Measurements from ENCODE around the gene SHISA4.
A peak's percentile ranks its signal among the peaks of the same experiment; 100 is the strongest.
"Not testable (repeated sequence)": the region's sequence is repeated elsewhere in the genome, so short reads cannot be mapped to it uniquely, and the experiment has no call there.

The SHISA4 gene

GRCh38 chr1:201899683-201900429 is 11.2 kb downstream of the SHISA4 start:
- no peak for DNase-seq

DNA sequence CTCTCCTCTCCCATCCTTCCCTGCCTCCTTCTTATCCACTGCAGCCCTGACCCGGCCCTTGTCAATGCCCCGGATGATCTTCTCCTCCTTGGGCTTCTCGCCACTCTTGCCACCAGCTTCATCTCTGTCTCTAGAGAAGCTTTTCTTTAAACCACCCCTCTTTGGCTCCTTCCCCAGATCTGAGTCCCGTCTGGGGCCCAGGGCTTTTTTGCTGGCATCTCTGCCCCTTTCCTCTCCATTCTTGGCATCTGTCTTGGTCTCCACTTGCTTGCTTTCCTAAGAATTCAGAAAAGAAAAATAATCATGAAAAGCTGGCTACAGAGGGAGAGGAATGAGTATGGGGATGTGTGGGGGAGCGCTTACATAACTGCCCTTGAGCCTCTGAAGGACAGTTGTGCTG is 11.8 kb downstream of the SHISA4 start:
- DNase-seq = no peak

- not testable (repeated sequence) for DNase-seq
Observed at GRCh38 chr1:201901036-201901435, 12.3 kb downstream of the SHISA4 start.

GRCh38 chr1:201902198-201902597 is 13.5 kb downstream of the SHISA4 start:
- DNase-seq = no peak

GRCh38 chr1:201903135-201903534 is 14.4 kb downstream of the SHISA4 start:
- DNase-seq = no peak

GRCh38 chr1:201904579-201904978 is 15.9 kb downstream of the SHISA4 start:
- DNase-seq = no peak

- no peak for DNase-seq
Observed at GRCh38 chr1:201905234-201905890, 16.7 kb downstream of the SHISA4 start.

DNA sequence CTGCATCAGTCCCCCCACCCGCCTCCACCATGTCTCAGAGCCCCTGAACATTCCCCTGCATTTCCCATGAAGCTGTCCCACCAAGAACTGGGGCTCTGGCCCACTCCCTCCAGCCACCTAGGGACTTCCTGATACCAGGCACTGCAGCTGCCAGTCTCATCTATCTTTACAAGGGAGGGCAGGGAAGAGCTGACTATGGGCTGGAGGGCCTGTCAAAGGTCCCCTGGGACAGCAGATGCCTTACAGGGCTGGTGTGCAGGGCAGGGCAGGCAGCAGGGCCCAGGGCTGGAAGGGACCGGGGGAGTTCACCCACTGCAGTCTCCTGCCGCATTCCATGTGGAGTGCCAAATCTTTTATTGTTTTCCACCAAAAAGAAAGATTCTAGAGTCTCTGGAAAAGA is 17.6 kb downstream of the SHISA4 start:
- no peak for DNase-seq

- no peak for DNase-seq
Observed at GRCh38 chr1:201907621-201908020, 18.9 kb downstream of the SHISA4 start.

- DNase-seq = peak; percentile 11 to 46
Observed at GRCh38 chr1:201911826-201912571, 23.3 kb downstream of the SHISA4 start.

DNA sequence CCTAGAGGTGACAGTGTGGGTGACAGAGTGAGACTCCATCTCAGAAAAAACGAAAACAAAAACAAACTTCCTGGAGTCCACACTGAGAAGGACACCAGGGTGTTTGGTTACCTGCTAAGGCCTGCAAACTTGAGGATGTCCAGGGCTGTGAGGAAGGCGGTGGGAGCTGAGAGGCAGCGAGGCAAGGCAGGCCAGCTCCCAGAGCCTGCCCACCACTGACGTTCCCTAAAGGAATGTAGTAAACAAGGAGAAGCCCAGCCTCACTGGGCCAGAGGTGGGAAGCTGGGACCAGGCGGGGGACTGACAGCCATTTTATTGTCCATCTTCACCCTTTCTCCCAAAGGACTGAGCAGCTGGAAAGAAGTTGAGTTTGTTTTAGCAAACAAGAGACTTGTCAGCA is 24.1 kb downstream of the SHISA4 start:
- DNase-seq = no peak

- DNase-seq = no peak
Observed at GRCh38 chr1:201914456-201915235, 25.9 kb downstream of the SHISA4 start.

- DNase-seq = peak in 1 of 2 experiments; percentile 7
Observed at GRCh38 chr1:201916649-201917249, 28.1 kb downstream of the SHISA4 start.

DNA sequence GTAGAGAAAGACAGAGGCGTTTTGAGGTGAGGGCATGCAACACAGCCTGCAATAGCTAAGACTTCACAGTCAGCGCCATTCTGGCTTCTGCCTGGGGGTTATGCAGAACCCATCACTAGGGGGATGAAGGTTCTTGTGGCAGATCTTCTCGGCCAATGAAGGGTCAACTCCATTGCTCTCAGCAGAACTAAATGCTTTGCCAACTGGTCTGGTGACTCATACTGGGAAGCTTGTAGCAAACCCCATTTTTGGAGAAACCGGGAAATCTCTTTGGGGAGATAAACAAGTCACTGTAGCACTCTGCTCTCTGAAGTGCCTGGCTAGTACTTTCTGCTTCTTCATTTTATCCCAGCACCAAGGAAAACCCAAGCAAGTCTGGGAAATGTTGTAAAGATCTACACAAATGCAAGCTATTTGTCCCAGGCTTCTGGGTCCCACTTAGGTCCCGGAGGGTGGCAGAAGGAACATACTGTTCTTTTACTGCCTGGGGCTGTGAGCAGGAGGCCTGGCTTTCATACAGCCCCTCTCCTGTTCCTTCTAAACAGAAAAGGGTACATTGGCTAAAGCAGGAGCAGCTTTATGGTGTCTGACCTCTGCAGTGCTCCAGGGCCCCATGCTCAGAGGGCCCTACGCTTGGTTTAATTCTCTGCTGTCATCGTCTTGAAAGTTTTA is 28.8 kb downstream of the SHISA4 start:
- DNase-seq = no peak

DNA sequence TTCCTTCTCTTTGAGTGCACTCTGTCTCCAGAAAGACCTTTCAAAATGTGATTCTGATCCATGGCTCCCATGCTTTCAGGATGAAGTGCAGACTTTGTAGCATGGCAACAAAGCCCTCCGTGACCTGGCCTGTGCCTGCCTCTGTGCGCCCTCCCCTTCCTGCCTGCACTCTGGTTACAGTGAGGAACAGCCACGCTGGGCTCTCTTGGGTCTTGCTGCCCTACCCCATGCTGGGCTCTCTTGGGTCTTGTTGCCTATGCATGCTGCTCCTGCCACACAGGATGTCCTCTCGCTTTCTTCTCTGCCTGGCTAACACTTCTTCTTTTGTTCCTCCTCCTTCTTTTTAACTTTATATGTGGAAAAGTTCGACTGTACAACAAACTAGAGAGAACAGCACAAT is 29.6 kb downstream of the SHISA4 start:
- DNase-seq = no peak

GRCh38 chr1:201921952-201922558 is 33.4 kb downstream of the SHISA4 start:
- DNase-seq = no peak

DNA sequence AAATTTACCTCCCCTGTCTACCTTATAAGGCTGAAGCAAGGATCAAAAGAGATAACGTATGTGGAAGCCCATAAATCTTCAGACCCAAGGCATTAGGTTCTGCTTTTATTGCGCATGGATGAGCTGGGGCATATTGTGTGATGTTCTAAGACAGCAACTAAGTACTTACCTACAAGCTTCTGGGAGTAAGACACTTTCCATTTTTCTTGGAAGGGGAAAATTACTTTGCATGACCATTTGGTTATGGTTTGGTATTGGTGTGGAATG is 36.5 kb downstream of the SHISA4 start:
- DNase-seq = no peak

GRCh38 chr1:201925981-201926645 is 37.4 kb downstream of the SHISA4 start:
- no peak for DNase-seq

DNA sequence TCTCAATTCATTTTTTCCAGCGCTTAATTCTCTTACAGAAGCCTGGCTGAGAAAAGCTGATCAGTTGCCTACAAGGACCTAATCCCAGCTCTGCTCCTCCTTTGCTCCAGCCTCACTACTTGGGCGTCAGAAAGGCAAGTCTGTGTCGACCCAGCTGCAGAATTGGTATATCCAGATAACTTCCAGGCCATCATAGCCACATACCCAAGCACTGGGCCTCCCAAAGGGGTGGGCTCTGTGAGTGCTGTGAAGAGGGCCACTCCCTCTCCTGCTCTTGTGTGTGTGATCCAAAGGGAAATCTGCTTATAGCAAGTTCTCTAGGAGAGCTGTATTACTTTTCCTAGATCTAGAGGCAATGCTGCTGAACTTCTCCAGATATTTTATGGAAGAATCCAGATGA is 39.6 kb downstream of the SHISA4 start:
- no peak for DNase-seq

- no peak for DNase-seq
Observed at GRCh38 chr1:201930137-201930536, 41.4 kb downstream of the SHISA4 start.

DNA sequence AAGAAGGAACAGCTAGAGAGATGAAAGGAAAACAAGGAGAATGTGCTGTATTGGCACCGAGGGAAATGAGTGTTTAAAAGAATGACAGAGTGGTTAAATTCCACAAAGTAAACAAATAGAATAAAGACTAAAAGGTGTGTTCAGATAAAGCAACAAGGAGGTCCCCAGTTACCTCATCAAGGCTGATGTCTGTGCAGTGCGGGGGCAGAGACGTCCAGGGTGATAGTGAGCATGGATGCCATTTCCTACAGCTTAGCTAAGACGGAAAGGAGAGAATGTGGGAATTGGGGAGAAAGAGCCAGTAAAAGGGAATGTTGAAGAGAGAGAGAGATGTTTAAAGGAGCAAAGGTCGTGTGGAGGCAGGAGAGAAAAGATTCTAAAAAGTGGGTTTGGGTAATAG is 42.1 kb downstream of the SHISA4 start:
- DNase-seq = no peak
